Caco-2 (cell line): ENCODE data around the gene NIPAL3. TPM values are rescaled to one million over a fixed set of nuclear protein-coding genes. Genes with fewer than 3 reads are reported as not detected.

Experiments used
- BruUV-seq: library from RNA; stranded (reverse); fragments of 400-500 nt; replicated peaks from 2 replicates; lab custom pipeline; 2021; lab: Mats Ljungman, UMichigan
- CTCF ChIA-PET: fragments of 300-600 bp; sonication (Branson Sonifier 250); formaldehyde crosslinking; loops from one replicate; lab custom pipeline; 2022; ENCODE audit warnings: antibody characterized with exemption; lab: Charles Lee
- POLR2A ChIA-PET: fragments of 300-600 bp; sonication (Branson Sonifier 250); formaldehyde crosslinking; loops from one replicate; lab custom pipeline; 2022; ENCODE audit warnings: antibody characterized with exemption; lab: Charles Lee
- DNase-seq, 2 experiments: peaks; one replicate each; pipeline versions ENCODE4 v3.0.0 to v3.0.0-alpha.2; 2020 to 2022
- H3K27me3 ChIP-seq: replicated peaks from 2 replicates; pipeline ENCODE4 v1.6.0; 2011; ENCODE audit warnings: low read length; ENCODE audit not compliant: control insufficient read depth, insufficient read depth
- H3K36me3 ChIP-seq: 2 replicates; pipeline ENCODE4 v1.5.1; 2011; ENCODE audit warnings: low read length; ENCODE audit not compliant: control insufficient read depth, insufficient read depth
- H3K4me1 ChIP-seq: fragments of 250-450 bp; sonication (Bioruptor Pico); 2 replicates; pipeline ENCODE4 v1.5.1; 2020; ENCODE audit warnings: mild to moderate bottlenecking
- H3K4me3 ChIP-seq: 2 replicates; pipeline ENCODE4 v1.5.1; 2011; ENCODE audit warnings: low read depth, mild to moderate bottlenecking, control low read depth, low read length
- H3K9me3 ChIP-seq: fragments of 250-450 bp; sonication (Bioruptor Pico); 2 replicates; pipeline ENCODE4 v1.5.1; 2020; ENCODE audit warnings: mild to moderate bottlenecking, moderate library complexity
- H3K27ac Mint-ChIP-seq: one replicate; pipeline ENCODE4 v1.8.0; 2022; ENCODE audit warnings: mixed read lengths; ENCODE audit not compliant: unreplicated experiment
- H3K27me3 Mint-ChIP-seq: one replicate; pipeline ENCODE4 v1.8.0; 2022; ENCODE audit warnings: mixed read lengths; ENCODE audit not compliant: insufficient read depth, unreplicated experiment
- H3K36me3 Mint-ChIP-seq: one replicate; pipeline ENCODE4 v1.8.0; 2022; ENCODE audit warnings: mild to moderate bottlenecking, mixed read lengths; ENCODE audit not compliant: insufficient read depth, unreplicated experiment
- H3K4me1 Mint-ChIP-seq: one replicate; pipeline ENCODE4 v1.8.0; 2022; ENCODE audit warnings: low read depth, mixed read lengths; ENCODE audit not compliant: unreplicated experiment
- H3K4me3 Mint-ChIP-seq: one replicate; pipeline ENCODE4 v1.8.0; 2022; ENCODE audit warnings: mild to moderate bottlenecking, moderate library complexity, mixed read lengths; ENCODE audit not compliant: unreplicated experiment
- H3K9me3 Mint-ChIP-seq: one replicate; pipeline ENCODE4 v1.8.0; 2022; ENCODE audit warnings: mixed read lengths; ENCODE audit not compliant: unreplicated experiment
- CTCF ChIP-seq, 2 experiments: fragments of 200-600 bp in 1 of 2; IDR thresholded peaks; 1 replicate in 1 of 2; 2 replicates in 1 of 2; pipeline versions ENCODE4 v1.5.1 to v1.8.0; 2011 to 2022; ENCODE audit warnings: antibody characterized with exemption in 1 of 2, control low read depth in 1 of 2, inconsistent platforms in 1 of 2, low read depth in 1 of 2, low read length in 1 of 2, mild to moderate bottlenecking in 1 of 2, moderate library complexity in 1 of 2; ENCODE audit not compliant: insufficient read depth in 1 of 2, severe bottlenecking in 1 of 2, unreplicated experiment in 1 of 2
- intact Hi-C: fragments of 100-400 bp; cut with micrococcal nuclease; formaldehyde crosslinking; loops from one replicate; pipeline ENCODE4 v1.10.0; 2022; ENCODE audit not compliant: unreplicated experiment
- total RNA-seq: library from RNA; stranded (reverse); gene quantifications from 2 replicates; pipeline ENCODE4 v1.2.3, GENCODE V29; 2022

NIPAL3 gene
- total RNA-seq, 1 experiment from 2014 or later = 9.2 TPM

GRCh38 chr1:24418898-24419628 lies 3.5 kb downstream of the NIPAL3 start:
- H3K4me1 Mint-ChIP-seq = peaks cover 18% of the 10 kb centered on the region
- no TSS peak for BruUV-seq
- CTCF ChIA-PET = interaction anchor here (0.7 kb wide), 1 partner anchor 31 kb away, joined by 4 read pairs; no protein-coding TSS in a partner anchor
- H3K9me3 Mint-ChIP-seq = no peaks in the 10 kb centered on the region
- Histone ChIP-seq H3K27me3 (no peaks in the 10 kb centered on the region), H3K4me1 (peaks cover 15% of the 10 kb centered on the region), H3K36me3 (no peaks in the 10 kb centered on the region; the same call in 1 of the 2 replicates), H3K9me3 (no peaks in the 10 kb centered on the region), H3K4me3 (no peak overlapping the region)
- no peaks in the 10 kb centered on the region for H3K27me3 Mint-ChIP-seq
- POLR2A ChIA-PET = no interaction called here
- no peak for TF ChIP-seq CTCF (IDR thresholded peaks at IDR 0.05; ENCODE audit: insufficient read depth in 1 of 2, low read depth in 1 of 2, low read length in 1 of 2, severe bottlenecking in 1 of 2, unreplicated experiment in 1 of 2)
- no peak overlapping the region for H3K27ac Mint-ChIP-seq
- intact Hi-C loops = no loop called here
- peaks cover 16% of the 10 kb centered on the region for H3K36me3 Mint-ChIP-seq
- no peak for DNase-seq
- no peak overlapping the region for H3K4me3 Mint-ChIP-seq

GRCh38 chr1:24420547-24420946 lies 4.9 kb downstream of the NIPAL3 start:
- no TSS peak for BruUV-seq
- H3K27me3 Mint-ChIP-seq = no peaks in the 10 kb centered on the region
- CTCF ChIA-PET = no interaction called here
- peaks cover 10% of the 10 kb centered on the region for H3K4me1 Mint-ChIP-seq
- H3K9me3 ChIP-seq = no peaks in the 10 kb centered on the region
- intact Hi-C loops = no loop called here
- H3K4me3 Mint-ChIP-seq = no peak overlapping the region
- no peak overlapping the region for H3K27ac Mint-ChIP-seq
- H3K4me3 ChIP-seq = no peak overlapping the region
- no peak for DNase-seq
- peaks cover 10% of the 10 kb centered on the region; the same call in 1 of the 2 replicates for H3K4me1 ChIP-seq
- POLR2A ChIA-PET = no interaction called here
- peaks cover 6% of the 10 kb centered on the region for H3K36me3 Mint-ChIP-seq
- H3K9me3 Mint-ChIP-seq = no peaks in the 10 kb centered on the region
- H3K36me3 ChIP-seq = no peaks in the 10 kb centered on the region; the same call in 1 of the 2 replicates
- no peaks in the 10 kb centered on the region for H3K27me3 ChIP-seq
- no peak for TF ChIP-seq CTCF (IDR thresholded peaks at IDR 0.05; ENCODE audit: insufficient read depth in 1 of 2, low read depth in 1 of 2, low read length in 1 of 2, severe bottlenecking in 1 of 2, unreplicated experiment in 1 of 2)

DNA sequence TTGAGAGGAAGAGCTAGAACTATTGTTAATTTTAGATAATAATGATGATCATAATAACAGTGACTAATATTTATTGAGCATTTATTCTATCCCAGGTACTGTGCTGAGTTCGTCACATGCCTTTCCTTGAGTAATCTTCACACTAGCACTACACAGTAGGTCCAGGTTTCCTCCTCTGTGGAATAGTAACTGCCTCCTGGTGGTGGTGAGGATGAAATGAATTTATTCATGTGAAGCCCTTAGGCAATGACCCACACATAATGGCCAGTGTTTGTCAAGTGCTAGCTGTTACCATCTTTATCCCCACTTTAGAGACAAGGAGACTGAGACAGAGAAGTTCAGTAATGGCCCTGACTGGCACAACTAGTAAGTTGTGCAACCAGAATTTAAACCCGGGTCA lies 5.9 kb downstream of the NIPAL3 start:
- Mint-ChIP-seq H3K27ac (no peak overlapping the region), H3K4me3 (no peak overlapping the region), H3K27me3 (no peaks in the 10 kb centered on the region), H3K9me3 (no peaks in the 10 kb centered on the region), H3K4me1 (peaks cover 10% of the 10 kb centered on the region), H3K36me3 (no peaks in the 10 kb centered on the region)
- Histone ChIP-seq H3K4me3 (no peak overlapping the region), H3K9me3 (no peaks in the 10 kb centered on the region), H3K27me3 (no peaks in the 10 kb centered on the region), H3K36me3 (no peaks in the 10 kb centered on the region; the same call in 1 of the 2 replicates), H3K4me1 (peaks cover 9% of the 10 kb centered on the region; the same call in 1 of the 2 replicates)
- BruUV-seq = no TSS peak
- intact Hi-C loops = no loop called here
- DNase-seq = no peak
- ChIA-PET POLR2A (no interaction called here), CTCF (no interaction called here)
- TF ChIP-seq CTCF (IDR thresholded peaks at IDR 0.05; ENCODE audit: insufficient read depth in 1 of 2, low read depth in 1 of 2, low read length in 1 of 2, severe bottlenecking in 1 of 2, unreplicated experiment in 1 of 2) = no peak
